ENCODE results near the gene CNTNAP2. TPM values are rescaled to one million over a fixed set of nuclear protein-coding genes. Genes with fewer than 3 reads are reported as not detected.

CNTNAP2 gene
- total and polyA plus RNA-seq, 9 of the 15 experiments (the other 6 are each of a cell fraction or from before 2014, with no cell fraction given), result 0.04 to 0.62 (median 0.09) TPM; not detected in 4

DNA sequence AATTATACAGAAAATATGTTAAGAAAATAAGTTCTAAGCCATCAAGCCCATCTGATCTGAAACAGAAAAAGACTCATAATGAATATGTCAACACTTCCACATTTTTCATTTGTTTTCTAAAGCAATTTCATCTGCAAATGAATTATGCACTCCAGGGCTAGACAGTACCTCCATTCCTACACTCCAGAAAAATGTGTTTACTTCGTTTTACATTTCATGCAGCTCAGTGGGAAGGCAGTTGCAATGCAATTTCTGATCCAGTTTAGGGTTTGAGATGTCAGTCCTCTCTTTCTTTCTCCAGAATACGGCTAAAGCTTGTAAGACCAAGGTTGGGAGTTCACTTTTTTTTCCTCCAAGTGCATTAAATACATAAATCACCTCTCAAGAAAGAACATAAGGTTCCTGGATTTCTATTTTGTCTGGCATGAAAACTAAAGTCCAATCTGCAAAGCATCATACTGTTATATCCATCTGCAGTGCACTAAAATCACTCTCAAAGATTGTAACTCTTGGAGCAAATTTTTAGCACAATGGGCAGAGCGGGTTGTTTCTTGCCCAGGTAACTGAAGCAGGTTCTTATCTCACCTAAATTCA, 2125.2 kb downstream of the CNTNAP2 start:
- no peak; the same call in 2 of the 3 replicates for ATAC-seq
- in situ Hi-C loops (cut with MboI) (no loop called here), intact Hi-C loops (cut with micrococcal nuclease) (loop anchor here (5.0 to 10.0 kb wide), 2 partner anchors 129 to 997 kb away; no protein-coding TSS in a partner anchor)
- TF ChIP-seq HNRNPUL1 (IDR thresholded peaks at IDR 0.05; ENCODE audit: low read length) (no peak), ZFX (CRISPR knock-in tag; IDR thresholded peaks at IDR 0.05) (no peak), RFX1 (IDR thresholded peaks at IDR 0.05) (no peak), TOE1 (IDR thresholded peaks at IDR 0.05; ENCODE audit: borderline replicate concordance) (no peak), TOE1 (CRISPR knock-in tag; IDR thresholded peaks at IDR 0.05; ENCODE audit: borderline replicate concordance, low read depth) (no peak), SMAD3 (CRISPR knock-in tag; conservative IDR thresholded peaks at IDR 0.05) (no peak), HEY1 (CRISPR knock-in tag; IDR thresholded peaks at IDR 0.05; ENCODE audit: borderline replicate concordance) (no peak)
- TF ChIP-seq, protein P1, sequence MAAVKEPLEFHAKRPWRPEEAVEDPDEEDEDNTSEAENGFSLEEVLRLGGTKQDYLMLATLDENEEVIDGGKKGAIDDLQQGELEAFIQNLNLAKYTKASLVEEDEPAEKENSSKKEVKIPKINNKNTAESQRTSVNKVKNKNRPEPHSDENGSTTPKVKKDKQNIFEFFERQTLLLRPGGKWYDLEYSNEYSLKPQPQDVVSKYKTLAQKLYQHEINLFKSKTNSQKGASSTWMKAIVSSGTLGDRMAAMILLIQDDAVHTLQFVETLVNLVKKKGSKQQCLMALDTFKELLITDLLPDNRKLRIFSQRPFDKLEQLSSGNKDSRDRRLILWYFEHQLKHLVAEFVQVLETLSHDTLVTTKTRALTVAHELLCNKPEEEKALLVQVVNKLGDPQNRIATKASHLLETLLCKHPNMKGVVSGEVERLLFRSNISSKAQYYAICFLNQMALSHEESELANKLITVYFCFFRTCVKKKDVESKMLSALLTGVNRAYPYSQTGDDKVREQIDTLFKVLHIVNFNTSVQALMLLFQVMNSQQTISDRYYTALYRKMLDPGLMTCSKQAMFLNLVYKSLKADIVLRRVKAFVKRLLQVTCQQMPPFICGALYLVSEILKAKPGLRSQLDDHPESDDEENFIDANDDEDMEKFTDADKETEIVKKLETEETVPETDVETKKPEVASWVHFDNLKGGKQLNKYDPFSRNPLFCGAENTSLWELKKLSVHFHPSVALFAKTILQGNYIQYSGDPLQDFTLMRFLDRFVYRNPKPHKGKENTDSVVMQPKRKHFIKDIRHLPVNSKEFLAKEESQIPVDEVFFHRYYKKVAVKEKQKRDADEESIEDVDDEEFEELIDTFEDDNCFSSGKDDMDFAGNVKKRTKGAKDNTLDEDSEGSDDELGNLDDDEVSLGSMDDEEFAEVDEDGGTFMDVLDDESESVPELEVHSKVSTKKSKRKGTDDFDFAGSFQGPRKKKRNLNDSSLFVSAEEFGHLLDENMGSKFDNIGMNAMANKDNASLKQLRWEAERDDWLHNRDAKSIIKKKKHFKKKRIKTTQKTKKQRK (IDR thresholded peaks at IDR 0.05; ENCODE audit: borderline replicate concordance, low read depth, low read length), result no peak
- WGBS (ENCODE audit: insufficient coverage, low coverage, missing lambda C conversion rate), result 0% methylated on average over 3 of the region's 3 CpGs
- ChIA-PET POLR2A (interaction anchor here (0.8 to 1.0 kb wide), 2 partner anchors 18 to 134 kb away, joined by 3 read pairs; no protein-coding TSS in a partner anchor), CTCF (ENCODE audit: low intra/inter-chr PET ratio) (interaction anchor here (0.8 to 1.0 kb wide), 2 partner anchors 9 to 900 kb away, joined by 3 read pairs; no protein-coding TSS in a partner anchor)
- Histone ChIP-seq H3K9me1 (ENCODE audit: control insufficient read depth, insufficient read depth, low read length) (no peaks in the 10 kb centered on the region), H2AFZ (ENCODE audit: low read depth, low read length) (no peak overlapping the region), H3K4me3 (no peak overlapping the region), H3K27me3 (ENCODE audit: control insufficient read depth in 2 of 2, insufficient read depth in 2 of 2, low read length in 2 of 2) (no peaks in the 10 kb centered on the region), H3K9ac (ENCODE audit: insufficient read depth in 1 of 2, low read depth in 2 of 2, low read length in 2 of 2) (no peak overlapping the region), H3K79me2 (ENCODE audit: control insufficient read depth, insufficient read depth, low read length) (no peaks in the 10 kb centered on the region), H3K9me3 (replicated peaks; ENCODE audit: control insufficient read depth, insufficient read depth, low read depth, low read length) (no peaks in the 10 kb centered on the region), H4K20me1 (replicated peaks; ENCODE audit: control insufficient read depth, insufficient read depth, low read length) (no peaks in the 10 kb centered on the region), H3K4me1 (replicated peaks in 1 of 2; ENCODE audit: control insufficient read depth in 2 of 2, insufficient read depth in 2 of 2, low read length in 2 of 2) (no peaks in the 10 kb centered on the region), H3K27ac (ENCODE audit: extremely low read depth, low read depth, low read length) (no peak overlapping the region), H3K4me2 (ENCODE audit: insufficient read depth, low read length) (no peak overlapping the region), H3K36me3 (ENCODE audit: control insufficient read depth, insufficient read depth, low read length) (no peaks in the 10 kb centered on the region)
- BruUV-seq (replicated peaks), result no TSS peak
- no peak for DNase-seq (ENCODE audit: extremely low read depth in 1 of 4, low spot score in 3 of 4)
- FAIRE-seq, result no peak
